Left hindlimb (tissue), 1 donor: Measurements from ENCODE around the gene UQCC5.

Experiments
- DNase-seq: peaks from one replicate; pipeline ENCODE4 v3.0.0-alpha.2; 2018

The UQCC5 gene

GRCh38 chr3:52535411-52536111 is 844 bp upstream of the UQCC5 start:
- no peak for DNase-seq

- DNase-seq = no peak
These were observed 365 bp upstream of the UQCC5 start for GRCh38 chr3:52536112-52536368.

GRCh38 chr3:52537165-52537620 is 788 bp downstream of the UQCC5 start:
- no peak for DNase-seq

DNA sequence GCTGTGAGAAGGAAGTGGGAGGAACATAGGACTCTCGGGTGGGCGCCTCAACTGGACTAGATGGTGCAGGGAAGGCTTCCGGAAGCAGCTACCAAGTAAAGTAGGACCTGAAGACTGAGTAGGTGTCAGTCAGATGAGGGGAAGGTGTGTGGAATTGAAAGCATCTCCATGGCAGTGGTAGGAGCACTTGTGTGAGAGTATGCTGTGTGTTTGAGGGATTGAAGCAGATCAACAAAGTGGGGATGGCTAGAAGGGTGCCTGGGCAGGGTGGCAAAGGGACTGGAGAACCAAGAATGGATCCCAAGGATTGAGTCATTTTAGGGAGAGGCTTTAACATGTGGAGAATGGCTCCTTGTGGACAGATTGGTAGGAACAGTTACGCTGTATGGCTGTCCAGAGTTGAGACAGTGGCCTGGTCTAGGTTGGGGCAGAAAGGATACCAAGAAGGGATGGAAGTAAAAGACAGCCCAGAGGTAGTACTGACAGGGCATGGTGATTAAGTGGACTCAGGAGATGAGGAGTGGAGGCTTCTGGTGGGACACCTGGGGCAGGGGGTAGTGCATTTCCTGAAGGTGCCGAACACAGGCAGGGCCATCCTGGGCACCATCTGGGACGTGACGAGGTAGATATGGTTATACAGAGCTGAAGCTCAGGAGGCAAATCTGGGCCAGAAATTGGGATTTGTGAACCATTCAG is 1.5 kb downstream of the UQCC5 start:
- DNase-seq = no peak

DNA sequence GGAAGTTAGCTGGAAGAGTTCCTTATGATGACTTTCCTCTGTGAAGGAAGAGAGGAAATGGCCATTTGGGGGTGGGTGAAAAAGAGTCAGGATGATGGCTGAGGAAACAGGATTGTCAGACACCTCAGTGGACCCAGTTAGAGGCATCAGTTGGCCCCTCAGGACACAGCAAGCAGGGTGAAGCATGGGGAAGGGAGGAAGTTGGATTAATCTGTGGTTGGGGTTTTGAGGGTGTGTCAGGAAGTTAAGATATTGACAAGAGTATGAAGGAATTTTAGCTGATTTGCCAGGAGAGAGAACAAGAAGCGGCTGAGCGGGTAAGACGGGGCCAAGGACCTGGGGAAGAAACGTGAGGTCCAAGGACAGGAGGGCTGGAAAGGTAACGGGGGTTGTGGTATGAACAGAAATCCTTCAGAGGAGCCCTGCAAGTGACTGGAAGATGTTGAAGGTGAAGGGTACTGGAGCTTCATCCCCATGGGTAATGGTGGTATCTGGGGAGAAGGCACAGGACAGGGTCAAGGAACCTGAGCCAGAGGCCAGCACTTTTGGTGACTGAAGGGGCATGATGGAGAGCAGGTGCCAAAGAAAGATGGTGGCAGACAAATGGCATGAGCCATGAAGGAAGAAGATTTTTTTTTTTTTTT is 2.7 kb downstream of the UQCC5 start:
- DNase-seq = no peak

DNA sequence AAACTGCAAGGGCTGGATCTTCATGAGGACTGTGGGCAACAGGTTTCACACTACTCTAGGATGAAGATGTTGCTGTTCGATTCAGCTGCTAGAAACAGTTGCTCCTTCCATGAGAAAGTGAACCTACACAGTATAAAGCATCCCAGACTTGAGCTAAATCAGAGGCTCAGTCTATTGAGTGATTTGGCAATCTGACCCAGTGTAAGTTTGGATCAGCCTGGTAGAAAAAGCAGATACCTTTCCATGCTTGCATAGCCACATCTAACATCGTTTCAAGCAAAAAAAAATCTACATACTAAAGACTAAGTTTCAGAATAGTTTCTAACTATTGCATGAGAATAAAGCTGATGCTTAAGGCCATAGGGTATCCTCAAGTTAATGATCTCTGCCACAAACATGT is 4.6 kb downstream of the UQCC5 start:
- no peak for DNase-seq

GRCh38 chr3:52544937-52545336 is 8.5 kb downstream of the UQCC5 start:
- DNase-seq = no peak

GRCh38 chr3:52546111-52546901 is 9.9 kb downstream of the UQCC5 start:
- DNase-seq = no peak

- no peak for DNase-seq
These were observed 10.7 kb downstream of the UQCC5 start for GRCh38 chr3:52547143-52547542.

DNA sequence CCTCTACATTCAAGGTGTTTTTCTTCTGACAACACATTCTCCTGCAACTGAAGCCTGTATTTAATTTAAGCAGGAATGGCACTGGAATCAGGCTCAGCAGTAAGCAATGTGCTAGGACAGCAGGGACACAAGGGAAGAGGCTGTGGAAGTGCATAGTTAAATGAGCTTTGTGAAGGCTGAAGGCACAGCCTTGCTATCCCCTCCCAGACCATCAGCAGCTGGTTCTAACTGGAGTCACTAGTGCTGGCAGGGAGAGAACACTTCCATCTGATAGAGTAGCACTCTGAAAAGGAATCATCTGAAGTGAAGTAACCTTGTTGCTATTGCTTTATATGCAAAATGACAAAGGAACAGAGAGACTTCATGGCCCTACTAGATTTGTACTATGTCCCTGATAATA is 14.7 kb downstream of the UQCC5 start:
- DNase-seq = no peak

- DNase-seq = no peak
These were observed 15.7 kb downstream of the UQCC5 start for GRCh38 chr3:52552089-52552488.

DNA sequence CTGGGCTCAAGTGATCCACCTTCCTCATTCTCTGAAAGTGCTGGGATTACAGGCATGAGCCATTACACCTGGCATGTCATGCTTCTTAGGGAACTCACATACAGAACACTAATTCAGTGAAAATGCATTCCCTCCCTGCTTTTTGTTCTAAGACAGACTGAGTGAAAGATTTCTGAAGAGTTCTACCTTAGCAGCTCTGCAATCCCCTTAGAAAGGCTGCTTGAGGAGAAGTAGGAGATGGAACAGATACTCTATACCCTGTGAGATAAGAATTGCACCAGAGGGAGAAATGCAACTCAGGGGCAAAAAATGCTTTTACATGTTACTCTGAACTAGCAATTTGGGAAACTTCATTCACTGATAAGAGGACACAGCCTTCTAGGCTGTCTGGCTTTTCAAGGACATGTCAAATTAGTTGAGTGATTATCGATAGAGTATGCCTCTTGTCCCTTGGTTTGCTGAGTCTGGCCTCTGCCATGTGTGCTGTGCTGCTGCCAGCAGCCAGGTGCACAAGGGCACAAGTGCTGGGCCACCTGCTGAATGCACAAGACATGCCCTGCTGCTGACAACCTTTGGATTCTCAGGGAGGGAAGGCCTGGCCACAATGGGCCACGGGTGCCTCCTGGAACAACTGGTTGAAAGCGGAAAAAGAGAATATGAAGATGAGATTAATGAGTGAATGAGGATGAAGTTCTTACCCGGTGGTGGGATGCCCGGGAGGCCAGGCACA is 17.8 kb downstream of the UQCC5 start:
- no peak for DNase-seq

DNA sequence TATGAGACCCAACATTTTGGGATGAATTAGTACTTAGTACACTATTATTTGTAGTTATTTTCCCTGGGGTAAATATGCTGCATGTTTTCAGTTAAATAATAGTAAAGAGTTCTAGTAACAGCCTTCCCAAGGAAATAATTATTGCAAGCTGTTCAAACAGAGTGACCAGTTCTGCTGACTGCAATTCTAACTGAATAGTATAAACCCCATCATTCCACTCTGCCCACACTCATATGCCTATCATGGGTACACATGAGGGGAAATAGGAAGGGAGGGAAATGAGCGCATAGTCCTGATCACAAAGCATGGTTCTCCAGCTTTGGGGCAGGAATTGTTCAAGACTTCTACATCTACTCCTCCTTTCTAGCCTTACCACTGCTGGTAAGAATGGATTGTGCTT is 18.7 kb downstream of the UQCC5 start:
- DNase-seq = no peak

GRCh38 chr3:52557011-52557960 is 20.9 kb downstream of the UQCC5 start:
- DNase-seq = no peak

- no peak for DNase-seq
These were observed 22.0 kb downstream of the UQCC5 start for GRCh38 chr3:52558436-52558835.

DNA sequence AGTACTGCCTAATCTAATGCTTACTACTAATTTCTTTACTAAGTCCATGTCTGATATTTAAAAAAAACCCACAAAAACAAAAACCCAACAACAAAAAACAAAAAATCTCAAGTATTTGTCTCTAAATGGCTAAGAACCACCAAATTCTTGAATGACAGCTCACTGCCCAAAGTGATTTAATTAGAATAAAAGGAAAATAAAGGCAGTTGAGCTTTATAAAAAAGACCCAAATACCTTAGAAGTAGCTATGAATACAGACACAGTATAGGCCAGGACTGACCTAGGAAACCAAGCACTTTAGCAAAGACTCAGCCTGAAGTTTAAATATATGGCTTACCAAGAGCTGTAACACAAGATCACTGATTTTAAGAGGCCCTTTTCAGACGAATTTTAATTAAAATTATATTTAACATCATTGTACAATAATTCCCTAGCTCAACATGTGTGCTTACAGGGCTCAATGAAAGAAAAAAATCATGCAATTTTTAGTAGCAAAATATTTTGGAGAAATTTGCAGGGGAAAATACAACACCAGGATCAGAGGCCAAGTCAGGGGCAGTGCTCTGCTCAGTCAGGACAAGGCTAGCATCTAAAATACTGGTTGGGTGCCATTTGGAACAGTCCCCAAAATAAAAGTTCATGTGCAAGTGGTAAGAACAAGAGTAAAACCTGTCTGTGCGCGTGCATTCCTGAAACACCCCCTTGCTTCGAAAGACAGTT is 24.8 kb downstream of the UQCC5 start:
- DNase-seq = no peak

DNA sequence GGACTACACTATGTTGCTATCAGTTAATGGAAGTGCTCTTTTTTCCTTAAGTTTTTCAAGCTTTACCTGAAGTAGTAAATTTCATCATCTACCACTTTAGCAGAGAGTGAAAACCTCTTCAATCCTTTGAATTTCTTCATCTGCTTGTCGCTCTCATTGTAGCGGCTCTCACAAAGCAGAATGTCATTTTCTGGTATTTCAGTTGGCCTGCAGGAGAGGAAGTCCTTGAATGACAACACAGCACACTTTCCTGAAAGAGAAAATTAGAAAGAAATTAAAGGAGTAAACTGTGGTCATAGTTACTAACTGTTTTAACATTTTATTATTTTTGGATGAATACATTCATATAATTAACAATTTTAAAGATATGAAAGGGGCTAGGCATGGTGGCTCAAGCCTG is 27.6 kb downstream of the UQCC5 start:
- no peak for DNase-seq

DNA sequence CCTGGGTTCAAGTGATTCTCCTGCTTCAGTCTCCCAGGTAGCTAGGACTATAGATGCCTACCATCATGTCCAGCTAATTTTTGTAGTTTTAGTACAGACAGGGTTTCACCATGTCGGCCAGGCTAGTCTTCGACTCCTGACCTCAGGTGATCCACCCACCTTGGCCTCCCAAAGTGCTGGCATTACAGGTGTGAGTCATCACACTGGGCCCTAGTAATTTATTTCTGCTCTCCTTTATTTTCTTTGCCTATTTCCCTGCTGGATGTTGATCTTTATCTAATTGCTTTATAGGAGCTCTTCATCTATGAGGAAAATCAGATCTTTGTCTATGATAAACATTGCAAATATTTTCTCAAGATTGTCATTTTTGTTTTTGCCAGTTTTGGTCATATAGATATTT is 31.7 kb downstream of the UQCC5 start:
- DNase-seq = no peak

GRCh38 chr3:52570076-52570475 is 33.7 kb downstream of the UQCC5 start:
- DNase-seq = no peak

GRCh38 chr3:52572221-52572620 is 35.8 kb downstream of the UQCC5 start:
- DNase-seq = no peak
